ENCODE measurements around the gene LY6G5B.

Gene LY6G5B

GRCh38 chr6:31662124-31662723, 7.6 kb upstream of the LY6G5B start:
- H3K4me3 ChIP-seq (ENCODE audit: control insufficient read depth, low read depth, low read length): no peak overlapping the region
- DNase-seq (ENCODE audit: low read depth): no peak
- no peak for TF ChIP-seq CTCF (IDR thresholded peaks at IDR 0.05; ENCODE audit: control insufficient read depth, insufficient read depth, low read depth, low read length, missing control alignments)

GRCh38 chr6:31663126-31663960, 6.4 kb upstream of the LY6G5B start:
- TF ChIP-seq CTCF (IDR thresholded peaks at IDR 0.05; ENCODE audit: control insufficient read depth, insufficient read depth, low read depth, low read length, missing control alignments): no peak
- no peak for DNase-seq (ENCODE audit: low read depth)
- H3K4me3 ChIP-seq (ENCODE audit: control insufficient read depth, low read depth, low read length): peak overlapping the region; percentile 95

- no peak for TF ChIP-seq CTCF (IDR thresholded peaks at IDR 0.05; ENCODE audit: control insufficient read depth, insufficient read depth, low read depth, low read length, missing control alignments)
- peak overlapping the region; percentile 95 for H3K4me3 ChIP-seq (ENCODE audit: control insufficient read depth, low read depth, low read length)
- no peak for DNase-seq (ENCODE audit: low read depth)
These were observed 5.6 kb upstream of the LY6G5B start for GRCh38 chr6:31663961-31664789.

GRCh38 chr6:31664790-31665500, 4.8 kb upstream of the LY6G5B start, which contains the start of gene GPANK1:
Gene GPANK1 (minus strand): TSS chr6:31664997. CDS start chr6:31664478, 519 bp downstream.
- TF ChIP-seq CTCF (IDR thresholded peaks at IDR 0.05; ENCODE audit: control insufficient read depth, insufficient read depth, low read depth, low read length, missing control alignments): no peak
- H3K4me3 ChIP-seq (ENCODE audit: control insufficient read depth, low read depth, low read length): peak within 1 kb of the TSS; percentile 95
- DNase-seq (ENCODE audit: low read depth): peak; percentile 79

- H3K4me3 ChIP-seq (ENCODE audit: control insufficient read depth, low read depth, low read length): peak within 1 kb of the TSS; percentile 95
- DNase-seq (ENCODE audit: low read depth): peak; percentile 83
- TF ChIP-seq CTCF (IDR thresholded peaks at IDR 0.05; ENCODE audit: control insufficient read depth, insufficient read depth, low read depth, low read length, missing control alignments): peak; percentile 4
These were observed 4.1 kb upstream of the LY6G5B start, which contains the start of gene CSNK2B for GRCh38 chr6:31665501-31666336. Gene CSNK2B (plus strand): TSS chr6:31666080. CDS start chr6:31666832, 752 bp downstream.
